Gastroesophageal sphincter (tissue), 3 donors: ENCODE measurements around the gene PRB2.

Experiments used
- EP300 ChIP-seq: sonication (generic); formaldehyde crosslinking; IDR thresholded peaks from one replicate; pipeline ENCODE4 v1.6.1; 2017; ENCODE audit warnings: antibody characterized with exemption, mild to moderate bottlenecking
- POLR2A ChIP-seq, 2 donors: fragments of 450-650 bp; IDR thresholded peaks; one replicate each; pipeline ENCODE4 v1.6.1; 2017; ENCODE audit warnings: antibody characterized with exemption in 2 of 2, mild to moderate bottlenecking in 2 of 2, moderate library complexity in 1 of 2
- TF ChIP-seq, protein P1 (sequence below), 4 experiments: fragments of 200-600 bp in 2 of 4; fragments of 450-650 bp in 2 of 4; sonication (generic) in 1 of 4; IDR thresholded peaks; one replicate each; pipeline ENCODE4 v1.5.1; 2017 to 2019; ENCODE audit warnings: antibody characterized with exemption in 4 of 4, mild to moderate bottlenecking in 2 of 4, moderate library complexity in 2 of 4

DNA sequence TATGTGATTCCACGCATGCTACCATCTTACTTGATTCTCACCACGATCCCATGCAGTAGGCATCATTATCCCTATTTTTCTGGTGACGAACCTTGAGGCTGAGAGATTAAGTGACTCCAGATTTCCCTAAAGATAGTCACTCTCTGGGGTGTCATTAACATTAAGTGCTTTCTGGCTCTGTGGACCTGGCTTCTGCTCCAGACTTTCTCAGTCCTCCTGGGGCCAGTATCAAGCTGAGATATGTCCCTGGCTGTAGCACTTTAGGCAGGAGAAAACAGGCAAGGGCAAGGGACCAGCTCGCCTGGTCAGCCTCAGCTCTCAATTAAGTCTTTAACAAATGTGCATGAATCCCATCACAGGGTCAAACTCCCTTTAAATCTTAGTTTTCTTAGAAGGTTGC lies 38.3 kb upstream of the PRB2 start:
- TF ChIP-seq EP300 = no peak
- TF ChIP-seq, protein P1, sequence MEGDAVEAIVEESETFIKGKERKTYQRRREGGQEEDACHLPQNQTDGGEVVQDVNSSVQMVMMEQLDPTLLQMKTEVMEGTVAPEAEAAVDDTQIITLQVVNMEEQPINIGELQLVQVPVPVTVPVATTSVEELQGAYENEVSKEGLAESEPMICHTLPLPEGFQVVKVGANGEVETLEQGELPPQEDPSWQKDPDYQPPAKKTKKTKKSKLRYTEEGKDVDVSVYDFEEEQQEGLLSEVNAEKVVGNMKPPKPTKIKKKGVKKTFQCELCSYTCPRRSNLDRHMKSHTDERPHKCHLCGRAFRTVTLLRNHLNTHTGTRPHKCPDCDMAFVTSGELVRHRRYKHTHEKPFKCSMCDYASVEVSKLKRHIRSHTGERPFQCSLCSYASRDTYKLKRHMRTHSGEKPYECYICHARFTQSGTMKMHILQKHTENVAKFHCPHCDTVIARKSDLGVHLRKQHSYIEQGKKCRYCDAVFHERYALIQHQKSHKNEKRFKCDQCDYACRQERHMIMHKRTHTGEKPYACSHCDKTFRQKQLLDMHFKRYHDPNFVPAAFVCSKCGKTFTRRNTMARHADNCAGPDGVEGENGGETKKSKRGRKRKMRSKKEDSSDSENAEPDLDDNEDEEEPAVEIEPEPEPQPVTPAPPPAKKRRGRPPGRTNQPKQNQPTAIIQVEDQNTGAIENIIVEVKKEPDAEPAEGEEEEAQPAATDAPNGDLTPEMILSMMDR (IDR thresholded peaks at IDR 0.05) = no peak
- TF ChIP-seq POLR2A (IDR thresholded peaks at IDR 0.05) = no peak
